ENCODE results near the gene MAST2.

- TF ChIP-seq CTCF (conservative IDR thresholded peaks at IDR 0.05; ENCODE audit: low read length) = no peak
- TF ChIP-seq EZH2phosphoT487 (IDR thresholded peaks at IDR 0.05; ENCODE audit: borderline replicate concordance) = no peak
Measured at GRCh38 chr1:45934947-45935346, 131.5 kb downstream of the MAST2 start.

Measured in Loucy (cell line).